D721Med (cell line): ENCODE measurements around the gene MT1B.
"Not testable (repeated sequence)": the region's sequence is repeated elsewhere in the genome, so short reads cannot be mapped to it uniquely, and the experiment has no call there.

Source experiments
- DNase-seq: peaks from one replicate; pipeline ENCODE4 v3.0.0; 2011; ENCODE audit warnings: low spot score; ENCODE audit not compliant: insufficient read length
- FAIRE-seq: peaks from 2 replicates; lab custom pipeline; 2011; peaks lifted over from hg19 to GRCh38; lab: Jason Lieb, UNC
- CTCF ChIP-seq: IDR thresholded peaks from 2 replicates; pipeline ENCODE4 v1.5.1; 2012; ENCODE audit warnings: mild to moderate bottlenecking, control low read depth; ENCODE audit not compliant: insufficient read depth; ENCODE audit errors: missing control alignments

MT1B gene

DNA sequence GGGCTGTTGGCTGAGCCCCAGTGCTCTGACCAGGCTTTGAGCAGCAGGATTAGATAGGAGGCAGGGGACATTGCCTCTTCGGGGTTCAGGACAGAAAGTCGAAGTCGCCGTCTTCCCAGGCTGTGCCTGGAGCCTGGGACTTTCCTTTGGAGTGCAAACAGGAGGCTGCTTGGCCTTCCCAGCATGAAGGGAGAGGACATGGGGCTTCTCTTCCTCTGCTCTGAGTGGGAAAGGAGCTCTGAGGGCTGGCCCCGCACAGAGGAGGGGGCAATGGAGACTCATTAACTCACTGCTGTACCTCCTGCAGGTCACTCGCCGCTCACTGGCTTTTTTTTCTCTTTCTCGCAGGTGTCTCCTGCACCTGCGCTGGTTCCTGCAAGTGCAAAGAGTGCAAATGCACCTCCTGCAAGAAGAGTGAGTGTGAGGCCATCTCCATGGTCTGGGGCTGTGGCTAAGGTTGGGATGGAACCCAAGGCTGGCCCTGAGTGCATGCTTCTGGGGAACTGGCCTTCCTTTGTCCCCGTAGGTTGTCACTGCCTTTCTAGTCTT lies 6.7 kb downstream of the MT1B start:
- DNase-seq (no peak), FAIRE-seq (no peak)
- no peak for TF ChIP-seq CTCF

DNA sequence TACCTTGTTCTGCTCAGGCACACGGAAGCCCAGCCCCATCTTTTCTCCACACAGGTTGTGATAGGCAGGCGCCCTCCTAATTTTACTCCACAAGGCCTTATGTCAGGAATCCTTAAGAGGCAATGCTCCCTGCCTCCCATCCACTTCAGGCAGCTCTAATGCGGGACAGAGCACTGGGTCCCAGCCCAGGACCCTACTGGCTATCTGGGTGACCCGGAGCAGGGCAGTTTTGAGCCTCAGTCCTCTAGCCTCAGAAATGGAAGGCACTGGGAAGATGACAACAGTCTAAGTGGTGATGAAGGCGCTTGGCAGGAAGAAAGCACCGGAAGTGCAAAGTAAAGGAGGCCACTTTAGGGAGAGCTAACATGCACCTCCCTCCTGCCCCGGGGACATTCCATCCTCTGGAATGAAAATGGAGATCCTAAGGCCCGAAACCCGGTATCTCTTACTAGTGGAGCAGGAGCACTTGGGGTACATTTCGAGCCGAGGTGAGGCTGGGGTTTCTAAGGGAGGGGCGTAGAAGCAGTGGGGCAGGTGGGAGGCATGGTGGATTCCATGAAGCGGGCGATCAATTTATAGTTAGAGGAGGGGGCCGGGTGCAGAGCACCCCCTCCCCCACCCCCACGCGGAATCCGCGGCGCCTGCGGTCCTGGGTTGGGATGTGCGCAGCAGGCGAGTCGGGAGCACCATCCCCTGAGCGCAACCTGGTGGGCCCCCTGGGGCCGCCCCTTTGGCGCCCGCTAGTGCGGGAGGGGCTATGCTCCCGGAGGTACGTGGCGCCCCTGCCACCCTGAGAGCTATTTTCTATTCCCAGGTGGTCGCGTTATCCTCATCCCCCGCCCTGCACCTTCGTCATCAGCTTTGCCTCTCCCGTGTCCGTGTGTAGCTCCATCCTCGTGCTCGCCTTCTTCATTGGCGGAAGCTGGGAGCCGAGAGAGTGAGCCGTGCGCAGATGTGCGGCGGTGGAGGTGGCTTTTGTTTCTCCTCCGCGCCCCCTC lies 11.0 kb downstream of the MT1B start:
- FAIRE-seq (no peak), DNase-seq (no peak)
- TF ChIP-seq CTCF: no peak

DNA sequence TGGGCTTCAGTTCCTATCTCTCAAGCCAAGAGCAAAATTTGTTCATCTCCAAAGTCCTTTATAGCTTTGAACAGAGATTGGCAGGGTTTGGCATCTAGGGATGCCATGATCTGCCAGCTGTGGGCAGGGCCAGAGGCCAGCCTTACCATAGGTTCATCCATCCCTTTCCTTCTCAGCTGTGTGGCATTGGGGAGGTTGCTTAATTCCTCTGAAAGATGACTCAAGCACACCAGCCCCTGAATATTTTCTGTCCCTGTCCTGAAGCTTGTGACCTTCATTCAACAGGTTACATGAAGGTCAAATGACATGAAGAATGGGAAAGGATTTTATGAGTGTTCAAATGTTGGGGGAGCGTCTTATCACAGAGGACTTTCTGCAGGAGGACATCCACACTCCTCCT lies 12.8 kb downstream of the MT1B start:
- DNase-seq: no peak
- TF ChIP-seq CTCF: no peak
- no peak for FAIRE-seq

DNA sequence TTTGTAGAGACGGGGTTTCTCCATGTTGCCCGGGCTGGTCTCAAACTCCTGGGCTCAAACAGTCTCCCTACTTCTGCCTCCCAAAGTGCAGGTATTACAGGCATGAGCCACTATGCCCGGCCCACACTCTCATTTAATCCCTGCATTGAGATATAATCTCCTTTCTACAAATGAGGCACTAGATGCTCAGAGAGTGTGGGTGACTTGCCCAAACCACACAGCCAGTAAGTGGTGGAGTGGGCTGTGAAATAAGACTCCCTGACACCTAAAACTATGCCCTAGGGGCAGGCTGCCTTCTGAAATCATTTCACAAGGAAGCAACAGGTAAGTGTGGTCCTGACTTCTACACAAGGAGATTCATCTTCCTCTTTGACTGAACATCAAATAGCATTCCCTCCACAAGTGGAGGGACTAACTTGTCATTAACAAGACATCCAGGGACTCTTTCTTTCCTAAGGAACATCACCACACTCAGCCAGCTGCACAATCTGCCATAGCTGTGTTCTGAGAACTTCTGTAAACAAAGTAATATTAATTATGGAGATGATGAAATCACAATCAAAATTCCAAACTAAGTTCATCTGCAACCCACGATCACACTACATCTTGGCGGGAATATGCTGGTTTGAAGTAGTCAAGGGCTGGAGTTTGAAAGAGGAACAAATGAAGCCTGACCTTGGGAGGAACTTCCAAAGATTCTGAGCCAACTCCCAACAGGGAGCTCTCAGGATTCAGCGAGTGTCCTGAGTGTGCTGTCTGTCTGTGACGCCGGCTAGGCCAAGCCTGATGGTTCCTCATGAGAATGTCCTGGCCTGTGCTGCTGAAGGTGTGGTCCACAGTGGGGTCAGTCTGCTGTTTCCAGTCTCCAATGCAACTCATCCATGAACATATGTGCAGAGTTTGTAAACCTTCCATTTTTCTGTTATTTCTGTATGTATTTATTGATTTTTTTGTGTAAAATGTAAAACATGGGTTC lies 13.9 kb downstream of the MT1B start:
- DNase-seq, FAIRE-seq: not testable (repeated sequence)

DNA sequence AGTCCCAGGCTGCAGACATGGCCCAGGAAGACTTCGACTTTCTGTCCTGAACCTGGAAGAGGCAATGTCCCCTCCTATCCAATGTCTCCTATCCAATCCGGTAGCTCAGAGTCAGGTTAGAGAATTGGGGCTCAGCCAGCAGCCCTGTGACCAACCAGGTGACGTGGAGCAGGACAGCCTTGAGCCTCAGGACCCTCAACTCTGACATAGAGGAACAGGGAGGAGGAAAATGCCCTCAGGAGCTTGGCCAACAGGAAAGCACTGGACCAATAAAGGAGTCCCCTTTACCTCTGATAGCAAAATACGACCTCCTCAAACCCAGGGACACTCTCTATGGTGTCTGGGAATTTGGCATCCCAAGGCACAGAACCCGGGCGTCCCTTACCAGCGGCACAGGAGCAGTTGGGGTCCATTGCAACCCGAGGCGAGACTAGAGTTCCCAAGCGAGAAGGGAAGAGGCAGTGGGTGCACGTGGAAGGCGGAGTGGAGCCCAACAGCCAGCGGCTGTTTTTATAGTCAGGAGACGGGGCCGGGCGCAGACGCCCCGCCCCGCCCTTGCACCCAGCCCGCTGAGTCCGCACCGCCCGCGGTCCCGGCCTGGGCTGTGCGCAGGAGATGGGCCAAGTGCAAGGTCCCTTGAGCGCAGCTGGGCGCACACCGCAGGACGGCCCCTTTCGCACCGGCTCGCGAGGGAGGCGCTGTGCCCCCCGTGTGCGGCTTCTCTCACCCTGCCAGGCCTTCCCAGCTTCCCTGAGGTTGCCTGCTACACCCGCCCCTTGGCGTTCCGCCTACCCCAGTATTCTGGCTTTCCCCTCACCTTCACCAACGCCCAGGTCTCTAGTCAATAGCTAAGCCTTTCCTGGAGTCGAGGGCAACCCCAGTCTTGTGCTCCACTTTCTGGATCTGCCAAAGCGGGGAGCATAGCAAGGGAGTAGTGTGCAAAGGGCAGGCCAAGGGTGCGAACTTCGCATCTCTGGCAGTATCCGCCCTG lies 16.2 kb downstream of the MT1B start, which contains the start of gene MT1G:
Gene MT1G, minus strand, starts transcription at position 485 of the 991 bp plus-strand sequence. Its CDS starts 72 bp downstream, at position 413.
- DNase-seq (no peak), FAIRE-seq (no peak)
- no peak for TF ChIP-seq CTCF

- no peak for TF ChIP-seq CTCF
- no peak for FAIRE-seq
- DNase-seq: no peak
Measured at GRCh38 chr16:56669005-56669839, 17.5 kb downstream of the MT1B start, which contains the start of gene MT1H. TSS of gene MT1H (plus strand) at chr16:56669814. CDS start at chr16:56669885, 71 bp downstream.
